ENCODE data around the gene PADI1.
A peak's percentile ranks its signal among the peaks of the same experiment; 100 is the strongest.

The PADI1 gene

GRCh38 chr1:17235135-17235885, 30.4 kb downstream of the PADI1 start:
- no peak for TF ChIP-seq EZH2phosphoT487 (IDR thresholded peaks at IDR 0.05; ENCODE audit: low read depth)
- no peak for TF ChIP-seq CTCF (IDR thresholded peaks at IDR 0.05; ENCODE audit: low read depth, low read length)
- Histone ChIP-seq H3K9me3 (ENCODE audit: insufficient read depth, low read length) (no peaks in the 10 kb centered on the region), H3K4me3 (ENCODE audit: low read length) (no peak overlapping the region), H3K4me1 (ENCODE audit: low read length) (peaks cover 25% of the 10 kb centered on the region), H3K27me3 (ENCODE audit: low read depth, low read length) (no peaks in the 10 kb centered on the region), H2AFZ (ENCODE audit: low read depth, low read length) (no peak overlapping the region), H3K9ac (ENCODE audit: low read length) (no peak overlapping the region), H4K20me1 (ENCODE audit: insufficient read depth, low read length) (no peaks in the 10 kb centered on the region), H3K36me3 (replicated peaks; ENCODE audit: low read depth, low read length) (no peaks in the 10 kb centered on the region), H3K4me2 (ENCODE audit: low read length) (no peak overlapping the region), H3K79me2 (ENCODE audit: low read length) (no peaks in the 10 kb centered on the region), H3K27ac (ENCODE audit: low read length) (no peak overlapping the region)

- Histone ChIP-seq H3K4me2 (ENCODE audit: low read length) (no peak overlapping the region), H4K20me1 (ENCODE audit: insufficient read depth, low read length) (no peaks in the 10 kb centered on the region), H3K4me3 (ENCODE audit: low read length) (no peak overlapping the region), H3K4me1 (ENCODE audit: low read length) (peaks cover 16% of the 10 kb centered on the region), H3K27ac (ENCODE audit: low read length) (no peak overlapping the region), H3K9me3 (ENCODE audit: insufficient read depth, low read length) (no peaks in the 10 kb centered on the region), H3K9ac (ENCODE audit: low read length) (no peak overlapping the region), H3K36me3 (replicated peaks; ENCODE audit: low read depth, low read length) (no peaks in the 10 kb centered on the region), H2AFZ (ENCODE audit: low read depth, low read length) (no peak overlapping the region), H3K79me2 (ENCODE audit: low read length) (no peaks in the 10 kb centered on the region), H3K27me3 (ENCODE audit: low read depth, low read length) (no peaks in the 10 kb centered on the region)
- no peak for TF ChIP-seq EZH2phosphoT487 (IDR thresholded peaks at IDR 0.05; ENCODE audit: low read depth)
- peak; percentile 77 for TF ChIP-seq CTCF (IDR thresholded peaks at IDR 0.05; ENCODE audit: low read depth, low read length)
These were observed 32.0 kb downstream of the PADI1 start for GRCh38 chr1:17236779-17237560.

- Histone ChIP-seq H3K4me3 (ENCODE audit: low read length) (no peak overlapping the region), H3K4me2 (ENCODE audit: low read length) (no peak overlapping the region), H3K4me1 (ENCODE audit: low read length) (peaks cover 16% of the 10 kb centered on the region)
These were observed 32.6 kb downstream of the PADI1 start for GRCh38 chr1:17237561-17237903.

More at GRCh38 chr1:17237561-17237903, 32.6 kb downstream of the PADI1 start:
- no peak overlapping the region for H3K9ac ChIP-seq (ENCODE audit: low read length)
- H3K27me3 ChIP-seq (ENCODE audit: low read depth, low read length): no peaks in the 10 kb centered on the region
- TF ChIP-seq CTCF (IDR thresholded peaks at IDR 0.05; ENCODE audit: low read depth, low read length) (no peak), EZH2phosphoT487 (IDR thresholded peaks at IDR 0.05; ENCODE audit: low read depth) (no peak)
- no peaks in the 10 kb centered on the region for H3K36me3 ChIP-seq (replicated peaks; ENCODE audit: low read depth, low read length)
- H4K20me1 ChIP-seq (ENCODE audit: insufficient read depth, low read length): no peaks in the 10 kb centered on the region
- no peaks in the 10 kb centered on the region for H3K79me2 ChIP-seq (ENCODE audit: low read length)
- no peak overlapping the region for H2AFZ ChIP-seq (ENCODE audit: low read depth, low read length)
- H3K9me3 ChIP-seq (ENCODE audit: insufficient read depth, low read length): no peaks in the 10 kb centered on the region
- no peak overlapping the region for H3K27ac ChIP-seq (ENCODE audit: low read length)
